ENCODE measurements around the gene REPIN1. TPM values are rescaled to one million over a fixed set of nuclear protein-coding genes. Genes with fewer than 3 reads are reported as not detected.
A peak's percentile ranks its signal among the peaks of the same experiment; 100 is the strongest.

REPIN1 gene
- total and polyA plus RNA-seq, 2 donors (not counting 1 experiment from before 2014, with no cell fraction given), result 165 to 190 TPM

- Mint-ChIP-seq H3K4me1 (peaks cover 71% of the 10 kb centered on the region), H3K4me3 (peak overlapping the region; percentile 92), H3K27ac (peak overlapping the region; percentile 98), H3K27me3 (no peaks in the 10 kb centered on the region), H3K9me3 (ENCODE audit: insufficient read depth) (no peaks in the 10 kb centered on the region)
- no peak for TF ChIP-seq CTCF (IDR thresholded peaks at IDR 0.05)
- H2AFZ ChIP-seq (ENCODE audit: insufficient read depth, low read depth, low read length, poor library complexity, severe bottlenecking), result no peak overlapping the region
- no peaks in the 10 kb centered on the region for H3K27me3 ChIP-seq (replicated peaks in 1 of 4; ENCODE audit: control extremely low read depth in 1 of 4, control insufficient read depth in 3 of 4, insufficient read depth in 4 of 4, low read length in 3 of 4)
- H3K4me3 ChIP-seq (ENCODE audit: control extremely low read depth in 1 of 5, extremely low read depth in 1 of 5, insufficient read depth in 1 of 5, low read depth in 2 of 5, low read length in 4 of 5), result peak overlapping the region; percentile 62 to 98 (median 82)
- intact Hi-C loops (cut with micrococcal nuclease), result loop anchor here (1.0 to 10.0 kb wide), 4 partner anchors 8 to 689 kb away; partner anchors contain the start of genes ABCB8, ATG9B and SLC4A2
- WGBS (ENCODE audit: insufficient coverage), result 43% methylated on average over 22 of the region's 23 CpGs
- no peak for DNase-seq
- ChIA-PET POLR2A (interaction anchor here (1.7 to 6.6 kb wide), 3 partner anchors 8 to 37 kb away, joined by 6 to 120 read pairs (median 64); partner anchors contain the start of gene ZNF775), CTCF (interaction anchor here (0.6 to 7.3 kb wide), 9 partner anchors 8 to 884 kb away, joined by 3 to 71 read pairs (median 4); partner anchors contain the start of genes ACTR3C and LRRC61)
- peaks cover 41 to 60% of the 10 kb centered on the region in 2 donors for H3K4me1 ChIP-seq (ENCODE audit: control insufficient read depth in 2 of 2, insufficient read depth in 2 of 2, low read length in 2 of 2)
- peaks cover 26% of the 10 kb centered on the region for H4K20me1 ChIP-seq (ENCODE audit: control insufficient read depth, insufficient read depth, low read length, poor library complexity, severe bottlenecking)
- peak overlapping the region; percentile 85 for H3K4me2 ChIP-seq (replicated peaks; ENCODE audit: low read depth, low read length, poor library complexity, severe bottlenecking)
- peaks cover 0 to 36% of the 10 kb centered on the region in 2 experiments for H3K36me3 ChIP-seq (replicated peaks in 1 of 2; ENCODE audit: control extremely low read depth in 1 of 2, control insufficient read depth in 1 of 2, extremely low read depth in 1 of 2, insufficient read depth in 2 of 2, low read length in 1 of 2)
- H3K79me2 ChIP-seq (ENCODE audit: control insufficient read depth, insufficient read depth, low read length), result peaks cover 33% of the 10 kb centered on the region
- H3K9me3 ChIP-seq (ENCODE audit: control extremely low read depth in 1 of 3, control insufficient read depth in 2 of 3, insufficient read depth in 1 of 3, low read length in 2 of 3), result no peaks in the 10 kb centered on the region
- H3K27ac ChIP-seq (ENCODE audit: low read length in 2 of 2), result peak overlapping the region; percentile 98 to 99
- H3K9ac ChIP-seq (ENCODE audit: low read length), result peak overlapping the region; percentile 88
- ATAC-seq (ENCODE audit: low read depth), result no peak
Measured at GRCh38 chr7:150369748-150370501, 1.3 kb downstream of the REPIN1 start.

DNA sequence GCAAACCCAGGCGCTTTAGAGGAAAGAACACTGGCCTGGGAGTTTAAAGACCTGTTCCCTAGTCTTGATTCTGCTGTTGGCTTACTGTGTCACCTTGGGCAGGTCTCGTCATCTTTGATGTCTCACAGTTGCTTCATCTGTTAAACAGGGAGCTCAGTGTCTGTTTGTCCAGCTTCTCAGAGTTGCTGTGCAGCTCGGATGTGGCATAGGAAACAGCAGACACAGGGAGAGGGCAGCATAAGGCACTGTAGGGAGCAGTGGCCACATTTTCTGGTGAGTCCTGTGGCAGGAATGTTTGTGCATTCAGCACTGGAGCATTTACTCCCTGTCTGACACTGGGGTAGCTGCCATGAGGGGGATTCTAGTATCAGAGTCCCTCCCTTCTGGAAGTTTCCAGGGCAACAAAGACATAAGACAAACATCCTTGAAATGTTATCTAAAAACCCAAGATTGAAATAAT lies 2.0 kb downstream of the REPIN1 start:
- Mint-ChIP-seq H3K27ac (peak overlapping the region; percentile 98), H3K9me3 (ENCODE audit: insufficient read depth) (no peaks in the 10 kb centered on the region), H3K27me3 (no peaks in the 10 kb centered on the region), H3K4me1 (peaks cover 70% of the 10 kb centered on the region), H3K4me3 (peak overlapping the region; percentile 92)
- TF ChIP-seq CTCF (IDR thresholded peaks at IDR 0.05) (no peak), EZH2 (IDR thresholded peaks at IDR 0.05; ENCODE audit: borderline replicate concordance, insufficient read depth, low read depth, low read length, poor library complexity, severe bottlenecking) (no peak)
- peaks cover 33% of the 10 kb centered on the region for H3K79me2 ChIP-seq (ENCODE audit: control insufficient read depth, insufficient read depth, low read length)
- CTCF ChIA-PET, result interaction anchor here (0.9 to 7.3 kb wide), 5 partner anchors 8 to 49 kb away, joined by 3 to 71 read pairs (median 20); partner anchors contain the start of genes ACTR3C and LRRC61
- H3K9ac ChIP-seq (ENCODE audit: low read length), result no peak overlapping the region
- H3K36me3 ChIP-seq (replicated peaks in 1 of 2; ENCODE audit: control extremely low read depth in 1 of 2, control insufficient read depth in 1 of 2, extremely low read depth in 1 of 2, insufficient read depth in 2 of 2, low read length in 1 of 2), result peaks cover 0 to 36% of the 10 kb centered on the region in 2 experiments
- POLR2A ChIA-PET, result interaction anchor here (1.7 to 6.6 kb wide), 3 partner anchors 8 to 36 kb away, joined by 6 to 120 read pairs (median 64); partner anchors contain the start of gene ZNF775
- no peak overlapping the region for H3K4me3 ChIP-seq (ENCODE audit: control extremely low read depth in 1 of 5, extremely low read depth in 1 of 5, insufficient read depth in 1 of 5, low read depth in 2 of 5, low read length in 4 of 5)
- H3K27ac ChIP-seq (ENCODE audit: low read length in 2 of 2), result peak overlapping the region in 1 of 2 donors; percentile 98
- intact Hi-C loops (cut with micrococcal nuclease), result no loop called here
- DNase-seq, result no peak
- no peak for ATAC-seq (ENCODE audit: low read depth)
- H2AFZ ChIP-seq (ENCODE audit: insufficient read depth, low read depth, low read length, poor library complexity, severe bottlenecking), result no peak overlapping the region
- peaks cover 33 to 53% of the 10 kb centered on the region in 2 donors for H3K4me1 ChIP-seq (ENCODE audit: control insufficient read depth in 2 of 2, insufficient read depth in 2 of 2, low read length in 2 of 2)
- H3K9me3 ChIP-seq (ENCODE audit: control extremely low read depth in 1 of 3, control insufficient read depth in 2 of 3, insufficient read depth in 1 of 3, low read length in 2 of 3), result no peaks in the 10 kb centered on the region
- no peaks in the 10 kb centered on the region for H3K27me3 ChIP-seq (replicated peaks in 1 of 4; ENCODE audit: control extremely low read depth in 1 of 4, control insufficient read depth in 3 of 4, insufficient read depth in 4 of 4, low read length in 3 of 4)
- peaks cover 26% of the 10 kb centered on the region for H4K20me1 ChIP-seq (ENCODE audit: control insufficient read depth, insufficient read depth, low read length, poor library complexity, severe bottlenecking)
- 77% methylated on average over 3 of the region's 3 CpGs for WGBS (ENCODE audit: insufficient coverage)
- H3K4me2 ChIP-seq (replicated peaks; ENCODE audit: low read depth, low read length, poor library complexity, severe bottlenecking), result peak overlapping the region; percentile 85
